H1 (cell line): ENCODE data around the gene OR4A15. TPM values are rescaled to one million over a fixed set of nuclear protein-coding genes. Genes with fewer than 3 reads are reported as not detected.

Experiments used
- CHD7 ChIP-seq: fragments of 300-600 bp; sonication (generic); IDR thresholded peaks from 2 replicates; pipeline ENCODE4 v1.7.1; 2012; ENCODE audit warnings: low read length, moderate library complexity, mild to moderate bottlenecking, inconsistent platforms; ENCODE audit not compliant: insufficient replicate concordance
- KDM4A ChIP-seq: IDR thresholded peaks from one replicate; pipeline ENCODE4 v1.7.1; 2012; ENCODE audit warnings: low read depth, mild to moderate bottlenecking, moderate library complexity, low read length, inconsistent platforms; ENCODE audit not compliant: severe bottlenecking
- polyA plus RNA-seq, 7 experiments: library from polyadenylated mRNA; depleted of rRNA in 3 of 7; stranded (reverse) in 5 of 7; unstranded in 2 of 7; fragments of >200 nt in 5 of 7; fragments of 200-250 nt in 2 of 7; gene quantifications; 1 replicate in 5 of 7; 2 replicates in 1 of 7; 4 replicates in 1 of 7; pipeline versions ENCODE4 v1.2.1 to v1.2.3, GENCODE V29; 2011 to 2013; ENCODE audit warnings: missing spikeins in 2 of 7, mixed read lengths in 2 of 7
- total RNA-seq: library from RNA; stranded (reverse); fragmentation: NEBNext Ultra II Directional; extraction: Animal tissue kit (Norgen Biotek cat#: 25700); gene quantifications from 2 replicates; pipeline ENCODE4 v1.2.1, GENCODE V29; 2021

Gene OR4A15
- total and polyA plus RNA-seq, 2 of the 8 experiments (the other 6 are each of a cell fraction or from before 2014, with no cell fraction given): not detected

- no peak for TF ChIP-seq CHD7
- TF ChIP-seq KDM4A: no peak
Measured at GRCh38 chr11:55349032-55349431, 18.7 kb upstream of the OR4A15 start (continued).
